NCI-H82 treated with DMSO at 0.1 percent for 48 hours (cell line): Measurements from ENCODE around the gene GAPDH.
"Not testable (repeated sequence)": the region's sequence is repeated elsewhere in the genome, so short reads cannot be mapped to it uniquely, and the experiment has no call there.

Experiments used
- DNase-seq: peaks from one replicate; lab custom pipeline; 2025; ENCODE audit not compliant: unreplicated experiment; lab: John Stamatoyannopoulos, UW

The GAPDH gene

GRCh38 chr12:6558014-6558760 is 23.9 kb downstream of the GAPDH start:
- DNase-seq: not testable (repeated sequence)

GRCh38 chr12:6559500-6559899 is 25.2 kb downstream of the GAPDH start:
- DNase-seq: no peak

GRCh38 chr12:6560501-6561205 is 26.3 kb downstream of the GAPDH start:
- no peak for DNase-seq

- DNase-seq: no peak
Observed at GRCh38 chr12:6562881-6563280, 28.6 kb downstream of the GAPDH start.

- peak; percentile 6 for DNase-seq
Observed at GRCh38 chr12:6563448-6564050, 29.2 kb downstream of the GAPDH start.

- no peak for DNase-seq
Observed at GRCh38 chr12:6567112-6567670, 32.9 kb downstream of the GAPDH start.

GRCh38 chr12:6569312-6569711 is 35.0 kb downstream of the GAPDH start:
- no peak for DNase-seq

GRCh38 chr12:6569786-6570185 is 35.5 kb downstream of the GAPDH start:
- DNase-seq: no peak

- peak; percentile 6 for DNase-seq
Observed at GRCh38 chr12:6570264-6570887, 36.1 kb downstream of the GAPDH start.

GRCh38 chr12:6573001-6573400 is 38.7 kb downstream of the GAPDH start:
- no peak for DNase-seq

- no peak for DNase-seq
Observed at GRCh38 chr12:6574576-6575295, 40.4 kb downstream of the GAPDH start.

- DNase-seq: no peak
Observed at GRCh38 chr12:6575648-6576047, 41.3 kb downstream of the GAPDH start.

GRCh38 chr12:6582196-6582595 is 47.9 kb downstream of the GAPDH start:
- no peak for DNase-seq

- DNase-seq: no peak
Observed at GRCh38 chr12:6582959-6583358, 48.6 kb downstream of the GAPDH start.

GRCh38 chr12:6584293-6584692 is 50.0 kb downstream of the GAPDH start:
- no peak for DNase-seq

GRCh38 chr12:6586569-6586968 is 52.3 kb downstream of the GAPDH start:
- DNase-seq: not testable (repeated sequence)
